Measurements from ENCODE around the gene AFG1L. TPM values are rescaled to one million over a fixed set of nuclear protein-coding genes. Genes with fewer than 3 reads are reported as not detected.
"Not testable (repeated sequence)": the region's sequence is repeated elsewhere in the genome, so short reads cannot be mapped to it uniquely, and the experiment has no call there.

The AFG1L gene
- total and polyA plus RNA-seq, 7 donors, result 2.1 to 6.9 (median 3.5) TPM

DNA sequence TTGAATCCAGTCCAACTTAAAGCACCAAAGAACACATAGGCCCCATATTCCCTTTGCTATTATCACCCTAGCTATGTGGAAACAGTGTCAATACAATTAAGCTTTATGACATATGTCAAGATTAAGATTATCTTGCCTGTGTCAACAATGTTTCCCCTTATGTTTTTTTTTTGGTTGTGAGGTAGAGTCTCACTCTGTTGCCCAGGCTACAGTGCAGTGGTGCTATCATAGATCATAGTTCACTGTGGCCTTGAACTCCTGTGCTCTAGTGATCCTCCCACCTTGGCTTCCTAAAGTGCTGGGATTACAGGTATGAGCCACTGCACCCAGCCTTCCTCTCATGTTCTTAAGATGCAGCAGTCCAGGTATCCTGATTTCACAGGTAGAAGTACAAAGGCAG is 17.8 kb downstream of the AFG1L start:
- intact Hi-C loops (cut with DNase I), result no loop called here
- H3K36me3 ChIP-seq, result no peaks in the 10 kb centered on the region
- H3K9me3 ChIP-seq, result no peaks in the 10 kb centered on the region
- H3K27me3 ChIP-seq, result no peaks in the 10 kb centered on the region
- H3K4me3 ChIP-seq, result no peak overlapping the region
- H3K4me1 ChIP-seq, result no peaks in the 10 kb centered on the region
- DNase-seq, result no peak
- no peak for TF ChIP-seq EP300 (IDR thresholded peaks at IDR 0.05)
- H3K27ac ChIP-seq, result no peak overlapping the region

DNA sequence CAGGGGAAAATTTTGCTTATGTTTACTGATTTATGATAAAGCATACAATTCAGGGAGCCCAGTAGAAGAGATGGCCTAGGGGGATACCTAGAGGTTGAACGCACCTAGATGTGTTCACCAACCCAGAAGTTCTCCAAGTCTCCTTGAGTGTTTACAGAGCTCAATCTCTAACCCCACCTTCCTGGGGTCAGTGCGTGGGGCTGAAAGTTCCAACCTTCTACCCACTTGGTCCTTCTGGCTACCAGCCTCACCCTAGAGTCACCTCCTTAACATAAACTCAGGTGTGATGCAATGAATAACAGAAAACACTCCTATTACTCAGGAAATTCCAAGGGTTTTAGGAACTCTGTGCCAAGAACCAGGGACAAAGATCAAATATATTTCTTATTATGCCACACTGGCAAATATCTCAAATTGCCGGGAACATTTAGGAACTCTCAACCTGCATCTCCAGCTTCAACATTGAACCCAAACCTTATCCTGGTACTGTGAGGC is 26.4 kb downstream of the AFG1L start:
- Histone ChIP-seq H3K27ac (no peak overlapping the region), H3K27me3 (no peaks in the 10 kb centered on the region), H3K36me3 (peaks cover 0 to 17% (median 1%) of the 10 kb centered on the region in 4 donors), H3K4me3 (no peak overlapping the region), H3K4me1 (peaks cover 0 to 10% (median 6%) of the 10 kb centered on the region in 4 donors), H3K9me3 (no peaks in the 10 kb centered on the region)
- no peak for DNase-seq
- intact Hi-C loops (cut with DNase I), result no loop called here
- 93 to 98% methylated on average over 3 of the region's 3 CpGs for WGBS, 2 donors
- TF ChIP-seq EP300 (IDR thresholded peaks at IDR 0.05), result no peak
- TF ChIP-seq POLR2AphosphoS5 (IDR thresholded peaks at IDR 0.05), result no peak
- TF ChIP-seq POLR2A (IDR thresholded peaks at IDR 0.05), result no peak
- TF ChIP-seq, protein P1, sequence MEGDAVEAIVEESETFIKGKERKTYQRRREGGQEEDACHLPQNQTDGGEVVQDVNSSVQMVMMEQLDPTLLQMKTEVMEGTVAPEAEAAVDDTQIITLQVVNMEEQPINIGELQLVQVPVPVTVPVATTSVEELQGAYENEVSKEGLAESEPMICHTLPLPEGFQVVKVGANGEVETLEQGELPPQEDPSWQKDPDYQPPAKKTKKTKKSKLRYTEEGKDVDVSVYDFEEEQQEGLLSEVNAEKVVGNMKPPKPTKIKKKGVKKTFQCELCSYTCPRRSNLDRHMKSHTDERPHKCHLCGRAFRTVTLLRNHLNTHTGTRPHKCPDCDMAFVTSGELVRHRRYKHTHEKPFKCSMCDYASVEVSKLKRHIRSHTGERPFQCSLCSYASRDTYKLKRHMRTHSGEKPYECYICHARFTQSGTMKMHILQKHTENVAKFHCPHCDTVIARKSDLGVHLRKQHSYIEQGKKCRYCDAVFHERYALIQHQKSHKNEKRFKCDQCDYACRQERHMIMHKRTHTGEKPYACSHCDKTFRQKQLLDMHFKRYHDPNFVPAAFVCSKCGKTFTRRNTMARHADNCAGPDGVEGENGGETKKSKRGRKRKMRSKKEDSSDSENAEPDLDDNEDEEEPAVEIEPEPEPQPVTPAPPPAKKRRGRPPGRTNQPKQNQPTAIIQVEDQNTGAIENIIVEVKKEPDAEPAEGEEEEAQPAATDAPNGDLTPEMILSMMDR (IDR thresholded peaks at IDR 0.05), result no peak

DNA sequence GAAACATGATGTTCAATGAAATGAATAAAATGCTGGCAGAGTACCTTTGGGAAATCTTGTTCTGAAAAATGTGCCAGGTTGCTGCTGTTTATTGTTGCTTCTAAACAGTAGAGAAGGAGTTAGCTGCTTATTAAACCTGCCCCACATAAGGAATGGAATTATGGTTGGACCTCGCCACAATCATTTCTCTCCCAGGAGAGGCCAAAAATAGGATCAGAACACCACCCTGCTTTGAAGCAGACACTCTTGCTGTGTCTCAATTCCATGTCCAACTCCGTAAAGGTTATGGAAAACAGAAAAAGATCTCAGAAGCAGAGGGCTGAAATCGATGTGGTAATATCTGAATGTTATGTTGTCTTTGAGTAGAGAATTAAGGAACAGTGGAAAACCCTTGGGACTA is 27.9 kb downstream of the AFG1L start:
- Histone ChIP-seq H3K27ac (no peak overlapping the region), H3K4me3 (no peak overlapping the region), H3K36me3 (peaks cover 0 to 30% (median 1%) of the 10 kb centered on the region in 4 donors), H3K27me3 (no peaks in the 10 kb centered on the region), H3K4me1 (peaks cover 0 to 10% (median 6%) of the 10 kb centered on the region in 4 donors), H3K9me3 (no peaks in the 10 kb centered on the region)
- 81 to 94% methylated on average over 3 of the region's 3 CpGs for WGBS, 2 donors
- DNase-seq, result no peak
- intact Hi-C loops (cut with DNase I), result no loop called here
- no peak for TF ChIP-seq EP300 (IDR thresholded peaks at IDR 0.05)
- TF ChIP-seq, protein P1 (IDR thresholded peaks at IDR 0.05), result no peak
- no peak for TF ChIP-seq POLR2A (IDR thresholded peaks at IDR 0.05)
- TF ChIP-seq POLR2AphosphoS5 (IDR thresholded peaks at IDR 0.05), result no peak

DNA sequence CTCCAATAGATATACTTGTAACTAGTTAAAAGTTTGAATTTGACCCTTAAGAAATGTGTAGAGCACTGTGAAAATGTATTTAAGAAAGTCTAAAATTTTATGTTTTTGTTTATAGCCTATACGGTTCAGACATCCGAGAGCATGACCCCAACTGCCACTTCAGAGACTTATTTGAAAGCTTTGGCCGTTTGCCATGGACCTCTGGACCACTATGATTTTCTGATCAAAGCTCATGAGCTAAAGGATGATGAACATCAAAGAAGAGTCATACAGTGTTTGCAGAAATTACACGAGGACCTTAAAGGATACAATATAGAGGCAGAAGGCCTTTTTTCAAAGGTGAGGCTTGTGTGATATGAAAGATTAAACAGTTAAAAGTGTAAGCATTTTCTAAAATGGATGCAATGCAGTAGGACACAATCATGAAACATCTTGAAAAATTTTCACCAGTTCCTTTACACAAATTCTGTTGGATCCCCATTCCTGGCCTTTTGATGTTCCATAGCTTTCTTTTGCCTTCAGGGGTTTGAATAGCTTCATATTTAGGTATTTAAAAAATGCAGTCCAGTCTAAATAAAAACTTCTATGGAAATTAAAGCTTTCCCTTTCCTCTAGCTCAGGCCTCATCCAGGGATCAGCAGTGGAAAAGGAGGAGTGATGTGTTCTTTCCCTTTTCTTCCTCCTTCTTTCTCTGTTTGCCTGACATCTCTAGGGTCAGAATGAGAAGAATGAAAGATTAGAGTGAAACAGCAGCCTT is 29.0 kb downstream of the AFG1L start:
- peaks cover 0 to 10% (median 6%) of the 10 kb centered on the region in 4 donors for H3K4me1 ChIP-seq
- no peak overlapping the region for H3K27ac ChIP-seq
- peaks cover 0 to 32% (median 1%) of the 10 kb centered on the region in 4 donors for H3K36me3 ChIP-seq
- no peak overlapping the region for H3K4me3 ChIP-seq
- no peaks in the 10 kb centered on the region for H3K9me3 ChIP-seq
- no peaks in the 10 kb centered on the region for H3K27me3 ChIP-seq
- intact Hi-C loops (cut with DNase I), result no loop called here
- TF ChIP-seq, protein P1 (IDR thresholded peaks at IDR 0.05), result no peak
- TF ChIP-seq POLR2A (IDR thresholded peaks at IDR 0.05) (no peak), POLR2AphosphoS5 (IDR thresholded peaks at IDR 0.05) (no peak), EP300 (IDR thresholded peaks at IDR 0.05) (no peak)
- DNase-seq, result no peak
- 83 to 89% methylated on average over 4 of the region's 4 CpGs for WGBS, 2 donors

DNA sequence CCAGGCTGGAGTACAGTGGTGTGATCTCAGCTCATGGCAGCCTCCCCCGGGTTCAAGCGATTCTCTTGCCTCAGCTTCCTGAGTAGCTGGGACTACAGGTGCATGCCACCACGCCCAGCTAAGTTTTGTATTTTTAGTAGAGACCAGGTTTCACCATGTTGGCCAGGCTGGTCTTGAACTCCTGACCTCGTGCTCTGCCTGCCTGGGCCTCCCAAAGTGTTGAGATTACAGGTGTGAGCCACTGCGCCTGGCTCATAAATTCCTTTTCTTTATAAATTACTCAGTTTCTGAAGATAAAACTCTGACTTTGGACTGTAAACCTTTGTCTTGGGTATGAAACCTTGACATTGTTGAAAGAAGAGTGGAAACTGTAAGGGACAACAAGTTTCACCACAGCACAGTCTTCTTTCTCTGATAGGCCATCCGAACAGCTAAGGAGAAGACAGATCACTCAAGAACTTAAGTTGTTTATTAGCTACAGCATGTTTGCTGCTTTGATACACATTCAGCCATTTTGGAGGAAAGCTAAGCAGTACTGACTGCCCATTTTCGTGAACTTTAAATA is 35.4 kb downstream of the AFG1L start:
- intact Hi-C loops (cut with DNase I); H3K4me1 ChIP-seq; H3K27me3 ChIP-seq; H3K9me3 ChIP-seq; DNase-seq; H3K4me3 ChIP-seq; H3K27ac ChIP-seq: not testable (repeated sequence)
- H3K36me3 ChIP-seq, result peaks cover 0 to 19% (median 0%) of the 10 kb centered on the region in 4 donors
- WGBS, 2 donors, result 73 to 91% methylated on average over 7 of the region's 7 CpGs
